Stimulated activated CD4-positive, alpha-beta T cell treated with anti-CD3 and anti-CD28 coated beads, Interleukin-1b, Interleukin-23, amount 100 ng/mL, for 1 hour (primary cell): Measurements from ENCODE around the gene AFF1.
A peak's percentile ranks its signal among the peaks of the same experiment; 100 is the strongest.
"Not testable (repeated sequence)": the region's sequence is repeated elsewhere in the genome, so short reads cannot be mapped to it uniquely, and the experiment has no call there.

ENCODE experiments used
- DNase-seq, 2 donors: peaks; one replicate each; pipeline ENCODE4 v3.0.0-alpha.2; 2020; ENCODE audit warnings: low read depth in 2 of 2

AFF1 gene

DNA sequence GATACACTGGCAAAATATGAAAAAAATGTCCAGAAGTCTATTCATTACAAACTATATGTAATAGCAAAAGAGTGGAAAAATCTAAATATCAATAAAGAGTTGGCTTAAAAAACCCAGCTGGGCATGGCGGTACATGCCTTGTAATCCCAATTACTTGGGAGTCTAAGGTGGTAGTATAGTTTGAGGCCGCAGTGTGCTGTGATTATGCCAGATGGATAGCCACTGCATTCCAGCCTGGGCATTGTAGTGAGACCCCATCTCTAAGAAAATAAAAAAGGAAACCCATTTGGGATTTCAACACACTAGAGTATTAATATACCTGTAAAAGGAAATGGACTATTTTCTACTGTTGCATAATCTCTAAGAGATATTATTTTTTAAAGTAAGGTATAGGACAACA, 45.4 kb downstream of the AFF1 start:
- DNase-seq: no peak

DNA sequence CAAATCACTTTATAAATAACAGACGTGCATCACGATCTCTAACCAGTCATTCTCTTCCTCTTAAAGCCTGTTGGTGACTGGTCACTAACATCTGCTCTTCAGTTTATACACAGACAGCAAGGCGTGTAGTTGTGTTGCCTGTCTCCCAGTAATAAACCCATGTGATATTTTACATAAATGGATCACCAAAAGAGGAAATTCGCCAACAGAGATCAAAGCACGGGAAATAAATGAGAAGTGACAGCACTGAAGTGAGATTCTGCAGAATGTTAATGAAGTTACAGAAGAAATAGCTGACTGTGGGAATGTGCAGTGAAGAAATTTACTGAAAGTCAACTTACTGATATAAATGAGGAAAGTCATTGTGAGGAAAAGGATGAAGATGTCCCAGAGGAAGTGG, 47.0 kb downstream of the AFF1 start:
- DNase-seq: no peak

DNA sequence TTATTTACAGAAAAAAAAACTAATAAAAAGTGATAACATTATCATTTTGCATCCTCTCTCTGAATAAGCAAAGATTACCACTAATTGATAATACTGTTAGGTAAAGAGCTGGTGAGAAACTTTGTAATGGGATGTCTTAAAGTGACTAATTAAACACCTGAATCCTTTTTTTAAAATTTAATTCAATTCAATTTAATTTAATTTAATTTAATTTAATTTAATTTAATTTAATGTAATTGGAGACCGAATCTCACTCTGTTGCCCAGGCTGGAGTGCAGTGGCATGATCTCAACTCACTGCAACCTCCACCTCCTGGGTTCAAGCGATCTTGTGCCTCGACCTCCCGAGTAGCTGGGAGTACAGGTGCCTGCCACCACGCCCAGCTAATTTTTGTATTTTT, 51.0 kb downstream of the AFF1 start:
- not testable (repeated sequence) for DNase-seq

DNA sequence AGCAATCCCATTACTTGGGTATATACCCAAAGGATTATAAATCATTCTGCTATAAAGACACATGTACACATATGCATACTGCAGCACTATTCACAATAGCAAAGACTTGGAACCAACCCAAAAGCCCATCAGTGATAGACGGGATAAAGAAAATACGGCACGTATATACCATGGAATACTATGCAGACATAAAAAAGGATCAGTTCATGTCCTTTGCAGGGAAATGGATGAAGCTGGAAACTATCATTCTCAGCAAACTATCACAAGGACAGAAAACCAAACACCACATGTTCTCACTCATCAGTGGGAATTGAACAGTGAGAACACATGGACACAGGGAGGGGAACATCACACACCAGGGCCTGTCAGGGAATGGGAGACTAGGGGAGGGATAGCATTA, 54.8 kb downstream of the AFF1 start:
- DNase-seq: not testable (repeated sequence)

DNA sequence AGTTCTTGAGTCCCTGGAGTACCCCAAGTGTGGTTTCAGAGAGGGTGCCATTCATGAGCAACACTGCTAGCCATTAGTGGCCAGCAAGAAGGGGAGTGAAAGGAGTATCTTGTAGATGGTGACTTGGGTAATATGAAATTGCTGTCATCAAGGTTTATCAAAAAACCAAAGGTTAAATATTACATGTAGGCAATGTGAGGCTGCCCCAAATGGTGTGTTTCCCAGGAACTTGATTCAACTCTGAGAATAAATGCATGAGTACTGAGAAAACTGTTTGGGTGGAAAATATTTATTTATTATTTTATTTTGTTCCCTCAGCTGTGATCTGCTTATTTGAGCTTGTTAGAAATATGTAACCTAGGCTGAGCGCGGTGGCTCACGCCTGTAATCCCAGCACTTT, 55.7 kb downstream of the AFF1 start:
- DNase-seq: no peak

DNA sequence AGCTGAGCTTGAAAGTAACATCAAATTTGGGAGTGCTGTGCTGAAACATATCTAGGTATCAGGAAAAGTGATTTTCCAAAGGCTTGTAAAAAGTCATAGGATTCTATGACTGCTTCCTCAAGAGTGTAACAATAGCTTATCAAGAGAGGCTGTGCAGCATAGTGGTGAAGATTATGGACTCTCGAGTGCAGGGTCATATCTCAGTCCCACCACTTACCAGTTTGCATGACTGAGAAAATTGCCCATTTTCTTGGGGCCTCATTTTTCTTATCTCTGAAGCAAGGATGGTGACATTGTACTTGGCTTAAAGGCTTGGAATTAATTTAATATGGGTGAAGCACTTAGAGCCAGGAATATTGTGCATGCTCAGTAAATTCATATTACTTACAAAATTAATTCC, 57.2 kb downstream of the AFF1 start:
- no peak for DNase-seq

DNA sequence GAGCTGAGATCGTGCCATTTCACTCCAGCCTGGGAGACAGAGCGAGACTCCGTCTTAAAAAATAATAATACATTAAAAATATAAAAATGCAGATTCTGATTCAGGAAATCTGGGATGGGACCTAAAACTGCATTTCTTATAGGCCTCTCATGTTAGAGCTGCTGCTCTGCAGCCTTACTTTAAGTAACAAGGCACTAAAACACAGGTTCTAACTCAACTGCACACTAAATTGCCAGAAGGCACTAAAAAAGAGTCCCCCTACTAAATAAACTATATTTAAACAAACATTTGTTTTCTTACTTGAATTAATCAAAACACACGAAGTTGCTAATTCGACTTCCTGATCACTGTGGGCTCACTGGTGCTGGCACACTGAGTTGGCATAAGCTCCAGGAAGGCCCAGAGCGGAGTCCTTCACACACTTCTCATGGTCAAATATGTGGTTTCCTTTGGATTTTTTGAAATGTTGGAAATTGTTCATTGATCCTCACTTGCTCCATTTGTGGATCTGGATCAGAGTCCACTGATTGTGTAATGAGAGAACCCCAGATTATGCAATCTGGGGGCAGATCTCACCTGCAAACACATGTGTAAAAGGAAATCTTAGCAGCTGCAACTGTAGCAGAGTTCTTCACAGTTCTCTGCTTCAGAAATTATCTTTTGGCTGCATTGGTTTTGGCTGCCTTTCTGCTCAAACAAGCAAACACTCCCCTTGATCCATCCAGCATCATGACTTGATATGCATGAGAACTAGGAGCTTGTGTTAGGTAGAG, 59.3 kb downstream of the AFF1 start:
- DNase-seq: no peak

DNA sequence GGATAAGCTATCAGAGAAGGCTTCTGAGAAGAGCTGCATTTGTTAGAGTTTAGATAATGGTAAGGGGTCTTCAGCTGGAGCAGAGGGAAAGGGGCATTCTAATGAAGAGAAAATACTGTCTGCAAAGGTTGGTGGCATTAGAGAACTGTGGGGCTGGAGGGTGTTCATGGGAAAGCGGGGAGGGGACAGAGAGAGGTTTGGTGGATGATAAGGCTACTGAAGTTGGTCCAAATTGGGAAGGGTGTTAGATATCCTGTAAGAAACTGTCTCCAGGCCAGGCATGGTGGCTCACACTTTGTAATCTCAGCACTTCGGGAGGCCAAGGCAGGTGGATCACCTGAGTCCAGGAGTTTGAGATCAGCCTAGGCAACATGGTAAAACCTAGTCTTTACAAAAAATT, 59.9 kb downstream of the AFF1 start:
- no peak for DNase-seq

DNA sequence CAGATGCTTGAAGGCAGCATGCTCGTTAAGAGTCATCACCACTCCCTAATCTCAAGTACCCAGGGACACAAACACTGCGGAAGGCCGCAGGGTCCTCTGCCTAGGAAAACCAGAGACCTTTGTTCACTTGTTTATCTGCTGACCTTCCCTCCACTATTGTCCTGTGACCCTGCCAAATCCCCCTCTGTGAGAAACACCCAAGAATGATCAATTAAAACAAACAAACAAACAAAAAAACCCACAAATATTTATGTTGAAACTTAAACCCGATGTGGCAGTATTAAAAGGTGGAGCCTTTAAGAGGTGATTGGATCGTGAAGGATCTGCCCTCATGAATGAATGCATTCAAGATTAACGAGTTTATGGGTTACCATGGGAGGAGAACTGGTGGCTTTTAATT, 61.7 kb downstream of the AFF1 start:
- not testable (repeated sequence) for DNase-seq

DNA sequence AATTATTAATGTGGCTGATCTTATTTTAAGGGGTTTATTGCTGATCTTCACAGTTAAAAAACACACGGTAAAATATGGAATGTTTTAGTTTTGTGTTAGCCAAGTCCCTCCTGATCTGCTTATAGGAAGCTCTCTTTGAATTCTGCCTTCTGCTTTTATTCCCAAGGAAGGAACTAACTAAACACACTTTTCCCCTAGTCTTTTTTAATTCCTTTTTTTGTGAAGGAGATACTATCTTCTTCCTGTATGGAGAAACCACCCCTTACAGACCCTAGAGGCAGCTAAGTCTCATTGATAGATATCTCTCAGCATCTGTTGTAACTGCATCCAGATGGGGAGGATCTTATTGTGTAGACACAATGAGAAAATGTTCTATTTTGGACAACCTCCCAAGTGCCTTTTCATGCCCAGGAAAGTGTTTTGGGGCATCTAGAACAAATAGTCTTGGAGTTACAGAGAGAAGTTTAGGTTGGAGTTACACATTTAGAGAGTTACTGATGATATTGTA, 64.4 kb downstream of the AFF1 start:
- DNase-seq: no peak

DNA sequence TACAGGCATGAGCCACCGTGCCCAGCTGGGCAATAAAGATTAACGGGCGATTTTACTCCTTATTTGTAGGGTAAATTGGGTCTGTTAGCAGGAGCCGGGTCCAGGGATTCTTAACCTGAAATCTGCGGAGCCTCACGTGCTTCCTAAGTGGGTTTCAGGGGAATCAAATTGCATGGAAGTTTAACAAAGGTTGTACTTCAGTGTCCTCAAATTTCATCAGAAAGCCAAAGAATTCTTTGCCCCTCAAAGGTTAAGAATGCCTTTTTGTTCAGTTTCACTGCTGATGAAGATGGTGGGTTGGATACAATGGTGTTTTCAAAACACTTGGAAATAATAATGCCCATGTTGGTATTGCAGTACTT, 67.9 kb downstream of the AFF1 start:
- DNase-seq: no peak

DNA sequence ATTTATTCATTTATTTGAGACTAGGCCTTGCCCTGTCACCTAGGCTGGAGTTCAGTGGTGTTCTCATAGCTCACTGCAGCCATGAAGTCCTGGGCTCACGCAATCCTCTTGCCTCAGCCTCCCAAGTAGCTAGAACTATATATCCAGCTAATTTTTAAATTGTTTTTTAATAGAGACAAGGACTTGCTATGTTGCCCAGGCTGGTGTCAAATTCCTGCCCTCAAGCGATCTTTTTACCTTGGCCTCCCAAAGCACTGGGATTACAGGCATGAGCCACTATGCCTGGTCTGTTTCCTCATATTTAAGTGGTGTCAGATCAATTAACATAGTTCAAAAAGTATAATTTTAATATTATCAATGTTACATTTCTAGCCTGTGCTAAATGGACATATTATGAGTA, 68.5 kb downstream of the AFF1 start:
- no peak for DNase-seq

DNA sequence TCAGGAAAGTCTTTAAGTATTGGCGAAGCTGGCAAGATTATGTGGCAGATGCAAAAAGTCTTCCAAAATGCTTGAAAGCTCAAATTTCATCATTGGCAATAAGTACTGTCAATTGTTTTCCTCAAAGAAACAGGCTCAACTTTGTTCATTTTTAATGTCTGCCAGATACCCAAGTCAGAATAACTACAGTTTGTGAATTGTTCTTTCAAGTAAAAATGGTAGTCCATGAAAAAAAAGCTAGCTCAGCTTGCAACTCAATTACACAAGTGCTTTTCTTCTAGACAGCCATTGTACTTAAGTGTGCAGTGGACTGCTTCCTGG, 70.5 kb downstream of the AFF1 start:
- no peak for DNase-seq

DNA sequence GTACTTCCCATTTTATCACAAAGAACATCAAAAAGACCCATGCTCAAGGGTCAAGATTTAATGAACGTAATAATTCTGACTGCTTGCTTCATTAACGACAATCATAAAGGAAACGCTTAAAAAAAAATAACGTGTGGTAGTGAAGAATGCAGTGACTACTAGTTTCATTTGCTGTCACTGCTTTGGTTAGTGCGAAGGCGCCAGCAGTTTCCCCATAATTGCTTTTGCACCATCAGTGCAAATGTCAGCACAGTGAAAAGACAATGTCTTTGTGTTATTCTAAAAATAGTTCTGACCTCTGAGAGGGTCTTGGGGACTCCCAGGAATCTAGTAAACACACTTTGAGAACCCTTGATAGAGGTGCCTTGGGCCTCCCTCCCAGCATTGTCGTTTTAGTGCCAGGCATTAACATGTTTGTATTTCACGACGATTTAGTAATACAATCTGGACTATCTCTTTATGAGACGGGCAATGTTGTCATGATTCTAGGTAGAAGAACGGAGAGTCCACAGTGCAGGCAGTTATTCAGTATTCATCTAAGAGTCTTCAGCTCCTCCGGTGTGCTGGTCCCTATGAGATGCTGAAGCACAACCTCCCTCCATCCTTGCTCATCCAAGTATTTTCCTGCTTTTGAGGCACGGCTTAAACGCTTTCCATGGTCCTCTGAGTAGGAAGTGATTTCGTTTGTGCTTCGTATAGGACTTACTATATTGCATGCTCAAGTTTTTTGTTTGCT, 71.0 kb downstream of the AFF1 start:
- DNase-seq: no peak

DNA sequence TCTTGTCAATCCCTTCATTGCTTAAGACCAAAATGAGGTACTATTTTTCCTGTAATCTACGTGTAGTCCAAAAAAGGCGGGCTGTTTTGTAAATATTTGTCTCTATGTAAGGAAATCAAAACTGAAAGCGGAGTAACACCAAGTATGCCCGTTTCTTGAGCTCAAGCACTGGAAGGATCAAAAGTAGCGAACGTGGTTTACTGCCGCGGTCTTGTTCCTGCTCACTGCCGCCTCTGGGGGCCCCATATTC, 71.5 kb downstream of the AFF1 start:
- DNase-seq: no peak

DNA sequence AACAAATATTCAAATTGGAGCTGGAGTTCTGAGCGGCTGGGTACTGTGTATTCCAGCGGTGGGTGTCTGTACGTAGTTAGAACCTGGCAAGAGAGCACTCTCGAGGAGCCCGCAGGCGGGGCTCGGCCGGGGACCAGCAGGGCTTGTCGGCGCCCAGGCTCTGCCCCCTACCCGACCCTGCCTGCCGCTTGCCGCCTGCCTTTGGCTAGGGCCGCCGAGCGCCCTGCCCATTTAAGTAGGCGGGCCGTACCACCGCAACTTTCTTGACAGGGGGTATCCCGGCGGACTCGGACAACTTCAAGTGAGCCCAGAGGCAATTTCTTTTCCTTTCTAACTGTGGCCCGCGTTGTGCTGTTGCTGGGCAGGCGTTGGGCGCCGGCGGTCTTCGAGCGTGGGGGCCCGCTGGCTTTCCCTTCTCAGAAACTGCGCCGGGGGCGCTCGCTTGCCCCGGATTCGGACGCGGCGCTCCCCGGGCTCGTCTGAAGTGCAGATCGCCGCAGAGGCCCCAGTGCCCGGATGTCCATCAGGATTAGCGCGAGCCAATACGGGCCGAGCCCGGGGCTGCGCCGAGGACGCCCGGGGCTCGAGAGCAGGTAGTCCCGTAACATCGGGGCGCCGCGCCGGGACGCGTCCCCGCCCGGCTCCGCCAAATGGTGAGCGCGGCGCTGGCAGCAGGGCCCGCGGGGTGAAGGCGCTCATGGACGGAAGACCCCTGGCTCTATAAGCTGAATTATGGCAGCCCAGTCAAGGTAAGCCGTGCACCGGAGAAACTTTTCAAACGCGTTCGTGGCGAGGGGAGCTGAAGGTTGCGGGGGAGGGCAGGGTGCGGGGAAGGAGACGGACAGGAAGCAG, 72.1 kb downstream of the AFF1 start:
- peak; percentile 59 to 79 for DNase-seq

DNA sequence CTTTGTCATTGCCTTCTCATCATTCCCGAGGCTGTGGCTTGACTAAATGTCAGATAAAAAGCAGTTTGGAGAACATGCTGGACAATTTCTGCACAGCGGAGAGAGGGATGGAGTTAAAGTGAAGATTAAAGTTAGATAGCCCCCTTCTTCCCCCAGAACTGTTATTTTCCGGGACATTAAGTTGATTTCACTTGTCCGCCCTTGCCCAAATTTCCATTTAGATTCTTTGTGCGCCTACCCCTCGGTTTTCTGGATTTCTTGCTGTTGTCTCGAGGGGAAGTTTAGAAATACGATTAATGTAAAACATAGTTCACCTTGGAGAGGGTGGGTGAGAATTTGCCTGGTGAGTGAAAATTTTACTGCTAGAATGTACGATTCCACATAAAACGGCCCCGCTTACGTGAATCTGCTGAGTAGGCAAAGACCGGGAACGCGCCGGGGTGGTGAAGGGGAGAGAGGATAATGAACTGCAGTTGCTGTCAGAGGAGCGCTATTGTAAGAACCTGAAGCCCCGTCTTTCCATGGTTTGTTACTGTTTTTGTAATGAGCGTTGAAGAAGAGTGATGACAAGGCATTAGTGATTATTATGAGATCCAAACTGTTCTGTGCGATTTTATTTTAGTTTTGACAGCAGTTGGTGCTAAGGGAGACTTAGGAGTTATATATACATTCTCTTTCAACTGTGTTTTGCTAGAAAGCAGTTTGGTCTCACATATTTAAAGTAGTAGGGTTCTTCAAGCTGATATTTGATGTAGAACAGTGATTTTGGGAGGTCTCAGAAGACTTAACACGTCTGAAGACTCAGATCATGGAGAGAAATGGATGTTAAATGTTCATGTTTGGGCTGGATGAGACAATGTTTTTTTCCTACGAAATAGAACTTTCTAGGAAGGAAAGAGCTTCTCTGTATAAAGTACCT, 73.0 kb downstream of the AFF1 start:
- DNase-seq: no peak

DNA sequence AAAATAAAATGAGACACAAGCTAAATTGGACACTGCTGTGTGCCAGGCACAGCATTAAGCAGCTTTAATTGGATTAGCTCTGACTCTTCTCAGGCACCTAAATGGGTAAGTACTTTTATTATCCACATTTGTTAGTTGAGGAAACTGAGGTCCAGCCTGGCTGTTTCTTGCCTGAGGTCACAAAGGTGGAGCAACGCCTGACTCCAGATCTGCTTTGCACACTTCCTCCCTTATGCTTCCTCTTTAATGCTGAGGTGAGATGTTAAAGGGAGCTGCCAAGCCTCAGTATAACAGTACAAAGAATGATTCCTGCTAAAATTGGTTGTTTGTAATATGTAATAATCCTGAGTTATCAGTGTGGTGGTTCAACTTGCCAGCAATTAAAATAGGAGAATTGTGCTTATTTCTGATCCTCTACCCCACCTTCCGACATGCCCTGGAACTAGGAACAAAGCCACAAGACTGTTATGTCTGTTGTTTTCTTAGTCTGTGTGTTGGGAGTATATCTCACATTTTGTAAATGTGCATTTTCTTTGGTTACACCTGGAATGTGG, 74.4 kb downstream of the AFF1 start:
- no peak for DNase-seq

DNA sequence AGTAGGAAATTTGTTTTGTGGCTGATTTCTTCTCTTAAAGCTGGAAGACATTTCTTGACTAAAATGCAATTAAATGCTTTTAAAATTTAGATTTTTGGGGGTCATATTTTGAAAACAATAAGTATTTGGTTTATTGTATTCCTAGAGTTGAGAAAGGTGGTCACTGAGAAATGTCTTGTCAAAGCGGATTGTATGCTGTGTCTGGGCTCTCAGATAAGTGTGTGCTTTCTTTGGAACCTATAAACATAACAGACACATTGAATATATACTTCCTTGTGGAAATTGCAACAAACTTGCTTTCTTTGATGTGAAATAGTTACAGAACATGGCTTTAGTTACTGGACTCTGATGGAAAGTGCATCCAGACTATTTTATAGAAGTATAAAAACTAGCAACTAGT, 75.4 kb downstream of the AFF1 start:
- DNase-seq: no peak

DNA sequence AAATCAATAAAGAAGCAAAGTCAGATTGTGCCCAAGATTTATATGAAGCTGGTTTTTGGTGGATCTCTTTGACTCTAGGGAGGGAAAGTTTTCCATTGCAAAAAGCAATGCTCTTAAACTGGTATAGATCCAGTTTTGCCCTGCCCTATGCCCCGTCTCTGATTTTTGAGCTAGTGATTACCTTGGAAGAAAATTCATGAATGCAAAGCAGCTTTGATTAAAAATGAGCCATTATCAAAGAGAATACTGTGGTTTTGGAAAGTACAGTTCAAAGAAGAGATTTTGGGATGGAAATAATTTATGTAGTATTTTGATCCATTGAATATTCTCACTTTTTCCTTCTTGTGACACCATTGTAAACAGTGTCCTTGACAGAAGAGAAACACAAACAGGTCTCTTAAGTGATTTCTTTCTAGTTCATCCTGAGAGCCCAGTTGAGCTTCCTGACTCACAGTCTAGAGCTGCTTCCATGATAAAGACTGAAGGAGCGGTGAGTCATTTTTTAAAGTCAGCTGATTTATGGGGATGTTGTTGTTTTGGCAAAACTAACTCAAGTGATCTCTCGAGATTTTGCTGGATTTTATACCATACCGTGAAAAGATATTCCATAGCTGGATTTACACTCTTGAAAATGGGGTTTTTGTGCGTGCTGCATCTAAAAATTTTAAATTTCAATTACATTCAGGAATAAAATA, 76.7 kb downstream of the AFF1 start:
- no peak for DNase-seq
